H1 (cell line): ENCODE data around the gene TPPP. TPM values are rescaled to one million over a fixed set of nuclear protein-coding genes. Genes with fewer than 3 reads are reported as not detected.
"Not testable (repeated sequence)": the region's sequence is repeated elsewhere in the genome, so short reads cannot be mapped to it uniquely, and the experiment has no call there.

Source experiments
- CTCF ChIA-PET: fragments of 300-600 bp; sonication (Branson Sonifier 250); formaldehyde crosslinking; loops from one replicate; lab custom pipeline; 2021; ENCODE audit not compliant: partially characterized antibody; lab: Charles Lee
- POLR2A ChIA-PET: fragments of 300-600 bp; sonication (Branson Sonifier 250); formaldehyde crosslinking; loops from one replicate; lab custom pipeline; 2021; ENCODE audit warnings: inconsistent platforms; ENCODE audit not compliant: partially characterized antibody; lab: Charles Lee
- DNase-seq, 2 experiments: peaks; one replicate each; pipeline versions ENCODE4 v3.0.0 to v3.0.0-alpha.2; 2010 to 2022; ENCODE audit warnings: low spot score in 2 of 2, low read depth in 1 of 2, mixed read lengths in 1 of 2
- FAIRE-seq: peaks from 2 replicates; lab custom pipeline; 2011; peaks lifted over from hg19 to GRCh38; lab: Jason Lieb, UNC
- H2AFZ ChIP-seq: 2 replicates; pipeline ENCODE4 v1.8.1; 2012; ENCODE audit warnings: low read length, inconsistent platforms
- H2AK5ac ChIP-seq: 2 replicates; pipeline ENCODE4 v1.6.1; 2013; ENCODE audit warnings: low read depth, low read length
- H2BK120ac ChIP-seq: replicated peaks from 2 replicates; pipeline ENCODE3; 2013; ENCODE audit warnings: low read depth, low read length, inconsistent platforms
- H2BK12ac ChIP-seq: 2 replicates; pipeline ENCODE4 v1.6.1; 2013; ENCODE audit warnings: low read depth, low read length
- H2BK15ac ChIP-seq: 2 replicates; pipeline ENCODE4 v1.6.1; 2013; ENCODE audit warnings: low read length
- H2BK20ac ChIP-seq: 2 replicates; pipeline ENCODE4 v1.6.1; 2013; ENCODE audit warnings: low read length
- H2BK5ac ChIP-seq: 2 replicates; pipeline ENCODE4 v1.6.1; 2013; ENCODE audit warnings: low read depth, low read length
- H3K14ac ChIP-seq: 2 replicates; pipeline ENCODE4 v1.6.1; 2013; ENCODE audit warnings: inconsistent platforms; ENCODE audit not compliant: insufficient read length
- H3K18ac ChIP-seq: 2 replicates; pipeline ENCODE4 v1.6.1; 2013; ENCODE audit warnings: low read length; ENCODE audit errors: extremely low read depth
- H3K23ac ChIP-seq: 2 replicates; pipeline ENCODE4 v1.6.1; 2013; ENCODE audit warnings: inconsistent platforms; ENCODE audit not compliant: insufficient read length
- H3K23me2 ChIP-seq: 2 replicates; pipeline ENCODE4 v1.6.1; 2013; ENCODE audit warnings: low read depth, low read length
- H3K27ac ChIP-seq: 2 replicates; pipeline ENCODE4 v1.6.1; 2011; ENCODE audit warnings: low read depth, low read length, inconsistent platforms
- H3K27me3 ChIP-seq, 4 experiments: replicated peaks in 1 of 4; 1 replicate in 1 of 4; 2 replicates in 3 of 4; pipeline versions ENCODE4 v1.6.1 to v1.8.1; 2011 to 2013; ENCODE audit warnings: low read length in 3 of 4, mild to moderate bottlenecking in 3 of 4, inconsistent platforms in 2 of 4, mixed read lengths in 2 of 4, moderate library complexity in 1 of 4; ENCODE audit not compliant: control insufficient read depth in 3 of 4, insufficient read depth in 3 of 4; ENCODE audit errors: extremely low read depth in 1 of 4
- H3K36me3 ChIP-seq, 4 experiments: 2 replicates each; pipeline versions ENCODE4 v1.6.1 to v1.8.1; 2011 to 2013; ENCODE audit warnings: mild to moderate bottlenecking in 4 of 4, low read length in 3 of 4, moderate library complexity in 2 of 4, control low read depth in 1 of 4, inconsistent platforms in 1 of 4; ENCODE audit not compliant: insufficient read depth in 4 of 4, control insufficient read depth in 2 of 4
- H3K4ac ChIP-seq: replicated peaks from 2 replicates; pipeline ENCODE3; 2013; ENCODE audit warnings: low read length, low read depth, mixed read lengths, inconsistent platforms; ENCODE audit not compliant: insufficient read length
- H3K4me1 ChIP-seq, 4 experiments: replicated peaks in 1 of 4; 1 replicate in 1 of 4; 2 replicates in 3 of 4; pipeline versions ENCODE4 v1.6.1 to v1.8.1; 2011 to 2013; ENCODE audit warnings: low read length in 3 of 4, inconsistent platforms in 2 of 4, mixed read lengths in 1 of 4; ENCODE audit not compliant: insufficient read depth in 4 of 4, control insufficient read depth in 3 of 4
- H3K4me2 ChIP-seq, 2 experiments: 2 replicates each; pipeline versions ENCODE4 v1.6.1 to v1.8.1; 2011 to 2013; ENCODE audit warnings: low read depth in 2 of 2, low read length in 2 of 2, control low read depth in 1 of 2, inconsistent platforms in 1 of 2, mild to moderate bottlenecking in 1 of 2; ENCODE audit not compliant: insufficient read depth in 1 of 2
- H3K4me3 ChIP-seq, 4 experiments: fragments of 200-600, 300-600 bp in 1 of 4; sonication (generic), shearing (Covaris generic), sonication (Bioruptor Twin) in 1 of 4; 2 replicates each; pipeline versions ENCODE4 v1.5.1 to v1.8.1; 2011 to 2016; ENCODE audit warnings: low read length in 4 of 4, low read depth in 3 of 4, control low read depth in 2 of 4, inconsistent platforms in 2 of 4, mild to moderate bottlenecking in 2 of 4, mixed read lengths in 1 of 4, moderate library complexity in 1 of 4; ENCODE audit not compliant: insufficient read depth in 2 of 4; ENCODE audit errors: extremely low read depth in 1 of 4
- H3K56ac ChIP-seq: replicated peaks from 2 replicates; pipeline ENCODE3; 2013; ENCODE audit warnings: low read depth, mild to moderate bottlenecking, mixed read lengths, low read length, inconsistent platforms; ENCODE audit not compliant: insufficient read length
- H3K79me1 ChIP-seq: 2 replicates; pipeline ENCODE4 v1.6.1; 2013; ENCODE audit warnings: low read depth, low read length, control low read depth
- H3K79me2 ChIP-seq, 2 experiments: 2 replicates each; pipeline versions ENCODE4 v1.6.1 to v1.8.1; 2012 to 2013; ENCODE audit warnings: low read length in 2 of 2, mild to moderate bottlenecking in 2 of 2, inconsistent platforms in 1 of 2; ENCODE audit not compliant: insufficient read depth in 2 of 2, control insufficient read depth in 1 of 2
- H3K9ac ChIP-seq, 4 experiments: replicated peaks in 1 of 4; 1 replicate in 1 of 4; 2 replicates in 3 of 4; pipeline versions ENCODE4 v1.6.1 to v1.8.1; 2011 to 2013; ENCODE audit warnings: low read depth in 3 of 4, low read length in 3 of 4, control low read depth in 2 of 4, mild to moderate bottlenecking in 2 of 4, moderate library complexity in 2 of 4, inconsistent platforms in 1 of 4; ENCODE audit errors: extremely low read depth in 1 of 4
- H3K9me3 ChIP-seq, 2 experiments: 2 replicates each; pipeline versions ENCODE4 v1.6.1 to v1.8.1; 2012 to 2013; ENCODE audit warnings: mild to moderate bottlenecking in 2 of 2, moderate library complexity in 2 of 2, control low read depth in 1 of 2, inconsistent platforms in 1 of 2, low read depth in 1 of 2, low read length in 1 of 2, mixed read lengths in 1 of 2; ENCODE audit not compliant: insufficient read depth in 2 of 2
- H4K20me1 ChIP-seq, 2 experiments: replicated peaks in 1 of 2; 2 replicates each; pipeline versions ENCODE3 to v1.8.1; 2011 to 2013; ENCODE audit warnings: inconsistent platforms in 2 of 2, low read length in 2 of 2, mild to moderate bottlenecking in 1 of 2; ENCODE audit not compliant: insufficient read depth in 2 of 2, control insufficient read depth in 1 of 2
- H4K5ac ChIP-seq: 2 replicates; pipeline ENCODE4 v1.6.1; 2013; ENCODE audit warnings: low read length, low read depth, mixed read lengths, inconsistent platforms; ENCODE audit not compliant: insufficient read length
- H4K8ac ChIP-seq: 2 replicates; pipeline ENCODE4 v1.8.0; 2013; ENCODE audit warnings: mild to moderate bottlenecking, moderate library complexity, low read length, inconsistent platforms; ENCODE audit not compliant: insufficient read depth; ENCODE audit errors: extremely low read depth
- H4K91ac ChIP-seq: replicated peaks from 2 replicates; pipeline ENCODE3; 2013; ENCODE audit warnings: low read length, mixed read lengths, inconsistent platforms; ENCODE audit not compliant: insufficient read length
- WGBS, 2 experiments: shearing (Covaris generic) in 1 of 2; methylation state at CpG; one replicate each; pipeline versions ENCODE4 v1.1.6 to v1.1.7; 2013 to 2015; ENCODE audit warnings: low lambda C conversion rate in 2 of 2, mixed read lengths in 2 of 2, inconsistent platforms in 1 of 2, low coverage in 1 of 2, missing lambda C conversion rate in 1 of 2; ENCODE audit not compliant: insufficient replicate concordance in 2 of 2, insufficient coverage in 1 of 2, insufficient read length in 1 of 2; ENCODE audit errors: extremely low coverage in 1 of 2, missing lambda C conversion rate in 1 of 2; 5-methylcytosine and 5-hydroxymethylcytosine counted together
- polyA plus RNA-seq, 7 experiments: library from polyadenylated mRNA; depleted of rRNA in 3 of 7; stranded (reverse) in 5 of 7; unstranded in 2 of 7; fragments of >200 nt in 5 of 7; fragments of 200-250 nt in 2 of 7; gene quantifications; 1 replicate in 5 of 7; 2 replicates in 1 of 7; 4 replicates in 1 of 7; pipeline versions ENCODE4 v1.2.1 to v1.2.3, GENCODE V29; 2011 to 2013; ENCODE audit warnings: missing spikeins in 2 of 7, mixed read lengths in 2 of 7
- total RNA-seq: library from RNA; stranded (reverse); fragmentation: NEBNext Ultra II Directional; extraction: Animal tissue kit (Norgen Biotek cat#: 25700); gene quantifications from 2 replicates; pipeline ENCODE4 v1.2.1, GENCODE V29; 2021

The TPPP gene
- total and polyA plus RNA-seq, 2 of the 8 experiments (the other 6 are each of a cell fraction or from before 2014, with no cell fraction given) = 0.36 to 0.93 TPM

DNA sequence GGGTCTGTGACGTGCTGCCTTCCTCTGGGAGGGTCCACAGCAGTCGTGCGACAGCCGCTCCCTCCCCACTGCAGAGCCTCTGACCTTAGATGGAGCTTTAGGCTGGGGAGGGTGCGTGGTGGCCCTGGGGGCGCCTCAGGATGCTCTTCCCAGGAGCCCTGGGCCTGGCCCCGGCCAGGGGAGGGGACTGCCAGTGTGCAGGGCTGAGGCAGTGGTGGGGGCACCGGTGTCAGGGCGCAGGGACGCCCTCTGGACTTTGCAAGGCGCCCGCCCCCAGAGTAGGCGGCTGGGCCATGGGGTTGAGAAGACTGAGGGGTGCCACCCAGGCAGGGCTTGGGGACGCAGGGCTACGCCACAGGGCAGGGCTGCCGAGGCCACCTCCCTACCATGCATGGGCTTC is 14.6 kb downstream of the TPPP start:
- FAIRE-seq, H3K18ac ChIP-seq, H3K9ac ChIP-seq, H3K4me1 ChIP-seq, H3K27ac ChIP-seq, H2AK5ac ChIP-seq, H2BK120ac ChIP-seq, H4K91ac ChIP-seq, H3K4me2 ChIP-seq, H3K79me2 ChIP-seq, DNase-seq, H3K56ac ChIP-seq, H3K9me3 ChIP-seq, H2BK12ac ChIP-seq, H2BK15ac ChIP-seq, H4K20me1 ChIP-seq, H3K23me2 ChIP-seq, POLR2A ChIA-PET, H2BK20ac ChIP-seq, H2BK5ac ChIP-seq, H2AFZ ChIP-seq, H3K14ac ChIP-seq, H4K5ac ChIP-seq, H3K79me1 ChIP-seq, H3K4me3 ChIP-seq, H3K36me3 ChIP-seq, H3K23ac ChIP-seq, H3K4ac ChIP-seq: not testable (repeated sequence)
- peaks cover 0 to 14% (median 3%) of the 10 kb centered on the region in 4 experiments; a peak in 3 of 7 replicates for H3K27me3 ChIP-seq
- CTCF ChIA-PET = interaction anchor here (1.1 kb wide), 1 partner anchor 10 kb away, joined by 5 read pairs; no protein-coding TSS in a partner anchor
- WGBS, 2 experiments = 89% methylated on average over 12 of the region's 16 CpGs; no CpG with 5 or more reads in 1 of the 2 experiments
- H4K8ac ChIP-seq = peak overlapping the region; percentile 51; the same call in 1 of the 2 replicates
